HCT116 (cell line): ENCODE measurements around the gene BTBD16. TPM values are rescaled to one million over a fixed set of nuclear protein-coding genes. Genes with fewer than 3 reads are reported as not detected.

ENCODE experiments used
- ATAC-seq: fragments of 200-7000 bp; cut with Tn5 transposase; 2 replicates; pipeline ENCODE4 v1.9.1; 2020; ENCODE audit warnings: mild to moderate bottlenecking, moderate library complexity
- BruUV-seq: library from RNA; stranded (reverse); fragments of 400-500 nt; replicated peaks from 2 replicates; lab custom pipeline; 2021; lab: Mats Ljungman, UMichigan
- CTCF ChIA-PET: fragments of 300-600 bp; sonication (Branson Sonifier 250); formaldehyde crosslinking; loops from one replicate; lab custom pipeline; 2021; ENCODE audit warnings: antibody characterized with exemption; lab: Charles Lee
- POLR2A ChIA-PET: fragments of 300-600, 350-600 bp; sonication (Branson Sonifier 250); formaldehyde crosslinking; loops from one replicate; lab custom pipeline; 2021; ENCODE audit warnings: antibody characterized with exemption; lab: Charles Lee
- RAD21 ChIA-PET, 2 experiments: fragments of 300-600 bp; sonication (Branson Sonifier 250); formaldehyde crosslinking; loops; one replicate each; lab custom pipeline; 2023; ENCODE audit warnings: low total read pairs in 2 of 2; ENCODE audit not compliant: uncharacterized antibody in 2 of 2, unreplicated experiment in 2 of 2, low non-redundant PET in 1 of 2; lab: Charles Lee
- DNase-seq: peaks from one replicate; pipeline ENCODE4 v3.0.0-alpha.2; 2010; ENCODE audit warnings: low read depth, low spot score
- H2AFZ ChIP-seq: fragments of 200-600 bp; shearing (Covaris generic), sonication (generic); 2 replicates; pipeline ENCODE4 v1.6.1; 2017; ENCODE audit warnings: low read depth, mixed run types, mixed read lengths, antibody characterized with exemption, low read length; ENCODE audit not compliant: poor library complexity, severe bottlenecking
- H3K27ac ChIP-seq: 2 replicates; pipeline ENCODE4 v1.5.1; 2012; ENCODE audit warnings: low read depth, low read length
- H3K27me3 ChIP-seq: fragments of 200-600 bp; sonication (generic); 2 replicates; pipeline ENCODE4 v1.6.1; 2016; ENCODE audit warnings: mixed run types, low read length, mixed read lengths; ENCODE audit not compliant: insufficient read depth
- H3K36me3 ChIP-seq, 2 experiments: fragments of 200-500 bp in 1 of 2; fragments of 200-600 bp in 1 of 2; sonication (Bioruptor generic) in 1 of 2; sonication (generic) in 1 of 2; 2 replicates each; pipeline versions ENCODE4 v1.5.1 to v1.6.1; 2014 to 2016; ENCODE audit warnings: low read length in 2 of 2, inconsistent platforms in 1 of 2, mixed read lengths in 1 of 2, mixed run types in 1 of 2; ENCODE audit not compliant: insufficient read depth in 2 of 2, control insufficient read depth in 1 of 2
- H3K4me1 ChIP-seq, 2 experiments: fragments of 200-600 bp in 1 of 2; sonication (generic) in 1 of 2; 2 replicates each; pipeline versions ENCODE4 v1.5.1 to v1.6.1; 2012 to 2017; ENCODE audit warnings: low read length in 2 of 2, inconsistent platforms in 1 of 2, mild to moderate bottlenecking in 1 of 2, mixed read lengths in 1 of 2, mixed run types in 1 of 2, moderate library complexity in 1 of 2; ENCODE audit not compliant: insufficient read depth in 2 of 2, control insufficient read depth in 1 of 2
- H3K4me2 ChIP-seq: fragments of 200-600 bp; sonication (generic); 2 replicates; pipeline ENCODE4 v1.6.1; 2017; ENCODE audit warnings: mixed run types, low read length, mixed read lengths
- H3K4me3 ChIP-seq, 2 experiments: fragments of 200-600 bp in 1 of 2; sonication (generic) in 1 of 2; replicated peaks in 1 of 2; 2 replicates each; pipeline ENCODE4 v1.5.1; 2011 to 2016; ENCODE audit warnings: low read length in 2 of 2, control low read depth in 1 of 2, low read depth in 1 of 2, mild to moderate bottlenecking in 1 of 2, mixed read lengths in 1 of 2, mixed run types in 1 of 2
- H3K79me2 ChIP-seq: fragments of 200-600 bp; sonication (generic); 2 replicates; pipeline ENCODE4 v1.6.1; 2017; ENCODE audit warnings: mild to moderate bottlenecking, mixed run types, low read length, moderate library complexity, mixed read lengths; ENCODE audit not compliant: insufficient read depth
- H3K9ac ChIP-seq: fragments of 200-600 bp; sonication (generic); 2 replicates; pipeline ENCODE4 v1.6.1; 2016; ENCODE audit warnings: low read length, mixed read lengths
- H3K9me2 ChIP-seq: fragments of 200-600 bp; sonication (generic), shearing (Covaris generic); 2 replicates; pipeline ENCODE4 v1.6.1; 2017; ENCODE audit warnings: mixed run types, mild to moderate bottlenecking, moderate library complexity; ENCODE audit not compliant: insufficient read depth
- H3K9me3 ChIP-seq, 2 experiments: fragments of 200-500 bp in 1 of 2; fragments of 200-600 bp in 1 of 2; sonication (Bioruptor generic) in 1 of 2; sonication (generic) in 1 of 2; 2 replicates each; pipeline ENCODE4 v1.6.1; 2014 to 2017; ENCODE audit warnings: low read length in 2 of 2, mixed read lengths in 2 of 2, inconsistent platforms in 1 of 2, low read depth in 1 of 2, mild to moderate bottlenecking in 1 of 2, mixed run types in 1 of 2, moderate library complexity in 1 of 2; ENCODE audit not compliant: control insufficient read depth in 1 of 2, insufficient read depth in 1 of 2
- H4K20me1 ChIP-seq: fragments of 200-600 bp; sonication (generic), shearing (Covaris generic); 2 replicates; pipeline ENCODE4 v1.6.1; 2017; ENCODE audit warnings: mixed run types, mild to moderate bottlenecking, moderate library complexity; ENCODE audit not compliant: insufficient read depth
- CEBPB ChIP-seq: IDR thresholded peaks from 2 replicates; pipeline ENCODE4 v1.6.1; 2012; ENCODE audit warnings: low read depth
- CTCF ChIP-seq, 3 experiments: fragments of 200-600 bp in 1 of 3; sonication (generic) in 1 of 3; IDR thresholded peaks in 2 of 3; conservative IDR thresholded peaks in 1 of 3; 2 replicates each; pipeline ENCODE4 v1.5.1; 2012 to 2017; ENCODE audit warnings: low read depth in 2 of 3, low read length in 2 of 3, antibody characterized with exemption in 1 of 3, borderline replicate concordance in 1 of 3, control low read depth in 1 of 3, mild to moderate bottlenecking in 1 of 3, mixed read lengths in 1 of 3, mixed run types in 1 of 3, moderate library complexity in 1 of 3; ENCODE audit not compliant: insufficient read depth in 1 of 3
- EGR1 ChIP-seq: IDR thresholded peaks from 2 replicates; pipeline ENCODE4 v1.6.1; 2012; ENCODE audit warnings: low read depth
- ELF1 ChIP-seq: IDR thresholded peaks from 2 replicates; pipeline ENCODE4 v1.6.1; 2012; ENCODE audit warnings: low read depth, borderline replicate concordance
- EZH2phosphoT487 ChIP-seq: fragments of 200-600 bp; IDR thresholded peaks from 2 replicates; pipeline ENCODE4 v1.6.1; 2018; ENCODE audit warnings: antibody characterized with exemption, borderline replicate concordance
- FOSL1 ChIP-seq: IDR thresholded peaks from 2 replicates; pipeline ENCODE4 v1.6.1; 2012; ENCODE audit warnings: low read depth
- JUND ChIP-seq: IDR thresholded peaks from 2 replicates; pipeline ENCODE4 v1.6.1; 2012
- MAX ChIP-seq: IDR thresholded peaks from 2 replicates; pipeline ENCODE4 v1.6.1; 2012
- POLR2A ChIP-seq: IDR thresholded peaks from 2 replicates; pipeline ENCODE4 v1.7.0; 2011; ENCODE audit warnings: borderline replicate concordance; ENCODE audit not compliant: insufficient read depth, insufficient read length; ENCODE audit errors: extremely low read depth
- POLR2AphosphoS5 ChIP-seq: IDR thresholded peaks from 2 replicates; pipeline ENCODE4 v1.6.1; 2011; ENCODE audit warnings: mild to moderate bottlenecking, low read depth, low read length, moderate library complexity
- RAD21 ChIP-seq: IDR thresholded peaks from 2 replicates; pipeline ENCODE4 v1.6.1; 2012; ENCODE audit warnings: low read depth, mild to moderate bottlenecking
- REST ChIP-seq: IDR thresholded peaks from 2 replicates; pipeline ENCODE4 v1.6.1; 2012; ENCODE audit warnings: low read depth
- SIN3A ChIP-seq: IDR thresholded peaks from 2 replicates; pipeline ENCODE4 v1.6.1; 2012; ENCODE audit warnings: low read depth
- SP1 ChIP-seq: IDR thresholded peaks from 2 replicates; pipeline ENCODE4 v1.6.1; 2012; ENCODE audit warnings: low read depth
- SRF ChIP-seq: IDR thresholded peaks from 2 replicates; pipeline ENCODE4 v1.6.1; 2012; ENCODE audit warnings: low read depth
- TCF7L2 ChIP-seq: IDR thresholded peaks from 2 replicates; pipeline ENCODE4 v1.7.0; 2011; ENCODE audit warnings: borderline replicate concordance, inconsistent platforms; ENCODE audit not compliant: insufficient read depth, insufficient read length; ENCODE audit errors: extremely low read depth
- YY1 ChIP-seq: IDR thresholded peaks from 2 replicates; pipeline ENCODE4 v1.6.1; 2011; ENCODE audit warnings: low read length, low read depth, moderate library complexity, mild to moderate bottlenecking; ENCODE audit not compliant: insufficient replicate concordance; ENCODE audit errors: extremely low read depth
- ZFX ChIP-seq: fragments of 450-650 bp; IDR thresholded peaks from 2 replicates; pipeline ENCODE4 v1.6.1; 2017
- intact Hi-C: fragments of 100-400 bp; cut with micrococcal nuclease; formaldehyde crosslinking; loops from 2 replicates; pipeline ENCODE4 v1.10.0; 2022
- total RNA-seq: library from RNA; stranded (reverse); gene quantifications from one replicate; pipeline ENCODE4 v1.2.1, GENCODE V29; 2021; ENCODE audit not compliant: unreplicated experiment
- TF ChIP-seq, protein P1 (sequence below): IDR thresholded peaks from 2 replicates; pipeline ENCODE4 v1.6.1; 2011; ENCODE audit warnings: mild to moderate bottlenecking, low read length, moderate library complexity; ENCODE audit not compliant: insufficient replicate concordance; ENCODE audit errors: extremely low read depth
- TF ChIP-seq, protein P2 (sequence below): IDR thresholded peaks from 2 replicates; pipeline ENCODE4 v1.6.1; 2012

BTBD16 gene
- total RNA-seq, 1 experiment from 2014 or later = 0.27 TPM

GRCh38 chr10:122379537-122379936, 108.4 kb downstream of the BTBD16 start:
- ChIA-PET POLR2A (no interaction called here), CTCF (no interaction called here), RAD21 (no interaction called here)
- H3K4me1 ChIP-seq = peaks cover 3 to 8% of the 10 kb centered on the region in 2 experiments; a peak in 3 of 4 replicates
- no peak for TF ChIP-seq SP1
- no peak for TF ChIP-seq POLR2AphosphoS5
- no peak for TF ChIP-seq EGR1
- no peak for TF ChIP-seq ELF1
- TF ChIP-seq SIN3A = no peak
- TF ChIP-seq RAD21 = no peak
- TF ChIP-seq POLR2A = no peak
- TF ChIP-seq YY1 = no peak
- TF ChIP-seq CTCF (IDR thresholded peaks at IDR 0.05 in 2 of 3, conservative IDR thresholded peaks at IDR 0.05 in 1 of 3; ENCODE audit: borderline replicate concordance in 1 of 3, insufficient read depth in 1 of 3, low read depth in 2 of 3, low read length in 2 of 3) = no peak
- no peak for TF ChIP-seq EZH2phosphoT487
- TF ChIP-seq ZFX = no peak
- TF ChIP-seq MAX = no peak
- TF ChIP-seq, protein P1, sequence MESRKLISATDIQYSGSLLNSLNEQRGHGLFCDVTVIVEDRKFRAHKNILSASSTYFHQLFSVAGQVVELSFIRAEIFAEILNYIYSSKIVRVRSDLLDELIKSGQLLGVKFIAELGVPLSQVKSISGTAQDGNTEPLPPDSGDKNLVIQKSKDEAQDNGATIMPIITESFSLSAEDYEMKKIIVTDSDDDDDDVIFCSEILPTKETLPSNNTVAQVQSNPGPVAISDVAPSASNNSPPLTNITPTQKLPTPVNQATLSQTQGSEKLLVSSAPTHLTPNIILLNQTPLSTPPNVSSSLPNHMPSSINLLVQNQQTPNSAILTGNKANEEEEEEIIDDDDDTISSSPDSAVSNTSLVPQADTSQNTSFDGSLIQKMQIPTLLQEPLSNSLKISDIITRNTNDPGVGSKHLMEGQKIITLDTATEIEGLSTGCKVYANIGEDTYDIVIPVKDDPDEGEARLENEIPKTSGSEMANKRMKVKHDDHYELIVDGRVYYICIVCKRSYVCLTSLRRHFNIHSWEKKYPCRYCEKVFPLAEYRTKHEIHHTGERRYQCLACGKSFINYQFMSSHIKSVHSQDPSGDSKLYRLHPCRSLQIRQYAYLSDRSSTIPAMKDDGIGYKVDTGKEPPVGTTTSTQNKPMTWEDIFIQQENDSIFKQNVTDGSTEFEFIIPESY = no peak
- no peak for TF ChIP-seq FOSL1
- no peak for TF ChIP-seq SRF
- no peak for TF ChIP-seq TCF7L2
- no peak for TF ChIP-seq JUND
- TF ChIP-seq, protein P2, sequence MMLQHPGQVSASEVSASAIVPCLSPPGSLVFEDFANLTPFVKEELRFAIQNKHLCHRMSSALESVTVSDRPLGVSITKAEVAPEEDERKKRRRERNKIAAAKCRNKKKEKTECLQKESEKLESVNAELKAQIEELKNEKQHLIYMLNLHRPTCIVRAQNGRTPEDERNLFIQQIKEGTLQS = no peak
- no peak for TF ChIP-seq CEBPB
- TF ChIP-seq REST = no peak
- H3K4me3 ChIP-seq = no peak overlapping the region
- no peak overlapping the region for H3K4me2 ChIP-seq
- H3K9me3 ChIP-seq = no peaks in the 10 kb centered on the region
- no peak overlapping the region for H3K27ac ChIP-seq
- no peak overlapping the region for H2AFZ ChIP-seq
- ATAC-seq = no peak
- DNase-seq = no peak
- no peaks in the 10 kb centered on the region for H3K9me2 ChIP-seq
- no TSS peak for BruUV-seq
- no peaks in the 10 kb centered on the region for H3K27me3 ChIP-seq
- H4K20me1 ChIP-seq = no peaks in the 10 kb centered on the region; the same call in 1 of the 2 replicates
- no peaks in the 10 kb centered on the region for H3K36me3 ChIP-seq
- H3K9ac ChIP-seq = no peak overlapping the region
- peaks cover 69% of the 10 kb centered on the region for H3K79me2 ChIP-seq
- intact Hi-C loops = no loop called here
